Measurements from ENCODE around the gene TTI1.

DNA sequence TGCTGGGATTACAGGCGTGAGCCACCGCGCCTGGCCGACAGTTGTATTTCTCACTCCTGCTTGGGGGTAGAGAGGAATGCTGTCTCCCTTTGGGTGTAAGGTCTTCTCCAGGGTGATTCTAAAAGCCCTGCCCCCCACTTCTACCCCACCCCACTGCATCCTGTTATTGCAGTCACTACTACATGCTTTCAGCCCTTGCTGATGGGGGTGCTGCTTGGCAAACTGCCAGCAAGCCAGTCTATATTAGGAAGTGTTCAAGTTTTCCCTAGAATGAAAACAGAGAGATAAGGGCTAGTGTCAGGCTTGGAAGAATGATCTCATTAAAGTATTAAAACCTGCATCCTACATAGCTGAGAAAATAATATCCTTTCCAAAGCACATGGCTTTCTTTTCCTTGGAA is 31.3 kb downstream of the TTI1 start:
- no peak for TF ChIP-seq POLR2A (IDR thresholded peaks at IDR 0.05; ENCODE audit: extremely low read depth, insufficient read length)
- TF ChIP-seq, protein P1, sequence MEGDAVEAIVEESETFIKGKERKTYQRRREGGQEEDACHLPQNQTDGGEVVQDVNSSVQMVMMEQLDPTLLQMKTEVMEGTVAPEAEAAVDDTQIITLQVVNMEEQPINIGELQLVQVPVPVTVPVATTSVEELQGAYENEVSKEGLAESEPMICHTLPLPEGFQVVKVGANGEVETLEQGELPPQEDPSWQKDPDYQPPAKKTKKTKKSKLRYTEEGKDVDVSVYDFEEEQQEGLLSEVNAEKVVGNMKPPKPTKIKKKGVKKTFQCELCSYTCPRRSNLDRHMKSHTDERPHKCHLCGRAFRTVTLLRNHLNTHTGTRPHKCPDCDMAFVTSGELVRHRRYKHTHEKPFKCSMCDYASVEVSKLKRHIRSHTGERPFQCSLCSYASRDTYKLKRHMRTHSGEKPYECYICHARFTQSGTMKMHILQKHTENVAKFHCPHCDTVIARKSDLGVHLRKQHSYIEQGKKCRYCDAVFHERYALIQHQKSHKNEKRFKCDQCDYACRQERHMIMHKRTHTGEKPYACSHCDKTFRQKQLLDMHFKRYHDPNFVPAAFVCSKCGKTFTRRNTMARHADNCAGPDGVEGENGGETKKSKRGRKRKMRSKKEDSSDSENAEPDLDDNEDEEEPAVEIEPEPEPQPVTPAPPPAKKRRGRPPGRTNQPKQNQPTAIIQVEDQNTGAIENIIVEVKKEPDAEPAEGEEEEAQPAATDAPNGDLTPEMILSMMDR (IDR thresholded peaks at IDR 0.05; ENCODE audit: low read depth, low read length), result no peak
